HFF-Myc (cell line): ENCODE results near the gene TRIP6.

Experiments used
- DNase-seq: peaks from one replicate; pipeline ENCODE4 v3.0.0-alpha.2; 2011; ENCODE audit warnings: low read depth; ENCODE audit errors: extremely low read depth
- H3K4me3 ChIP-seq: replicated peaks from 2 replicates; pipeline ENCODE4 v1.5.1; 2011; ENCODE audit warnings: low read depth, mild to moderate bottlenecking, control low read depth, low read length
- CTCF ChIP-seq: IDR thresholded peaks from 2 replicates; pipeline ENCODE4 v1.5.1; 2012; ENCODE audit warnings: mild to moderate bottlenecking, low read depth, low read length, control low read depth; ENCODE audit errors: missing control alignments

TRIP6 gene

GRCh38 chr7:100823534-100823933, 43.7 kb upstream of the TRIP6 start:
- no peak for TF ChIP-seq CTCF
- no peak overlapping the region for H3K4me3 ChIP-seq
- no peak for DNase-seq

- TF ChIP-seq CTCF, result no peak
- peak overlapping the region; percentile 94 for H3K4me3 ChIP-seq
- no peak for DNase-seq
Measured at GRCh38 chr7:100824499-100825214, 42.5 kb upstream of the TRIP6 start.

- TF ChIP-seq CTCF, result no peak
- DNase-seq, result no peak
- H3K4me3 ChIP-seq, result peak overlapping the region; percentile 94
Measured at GRCh38 chr7:100825215-100825671, 41.9 kb upstream of the TRIP6 start.

DNA sequence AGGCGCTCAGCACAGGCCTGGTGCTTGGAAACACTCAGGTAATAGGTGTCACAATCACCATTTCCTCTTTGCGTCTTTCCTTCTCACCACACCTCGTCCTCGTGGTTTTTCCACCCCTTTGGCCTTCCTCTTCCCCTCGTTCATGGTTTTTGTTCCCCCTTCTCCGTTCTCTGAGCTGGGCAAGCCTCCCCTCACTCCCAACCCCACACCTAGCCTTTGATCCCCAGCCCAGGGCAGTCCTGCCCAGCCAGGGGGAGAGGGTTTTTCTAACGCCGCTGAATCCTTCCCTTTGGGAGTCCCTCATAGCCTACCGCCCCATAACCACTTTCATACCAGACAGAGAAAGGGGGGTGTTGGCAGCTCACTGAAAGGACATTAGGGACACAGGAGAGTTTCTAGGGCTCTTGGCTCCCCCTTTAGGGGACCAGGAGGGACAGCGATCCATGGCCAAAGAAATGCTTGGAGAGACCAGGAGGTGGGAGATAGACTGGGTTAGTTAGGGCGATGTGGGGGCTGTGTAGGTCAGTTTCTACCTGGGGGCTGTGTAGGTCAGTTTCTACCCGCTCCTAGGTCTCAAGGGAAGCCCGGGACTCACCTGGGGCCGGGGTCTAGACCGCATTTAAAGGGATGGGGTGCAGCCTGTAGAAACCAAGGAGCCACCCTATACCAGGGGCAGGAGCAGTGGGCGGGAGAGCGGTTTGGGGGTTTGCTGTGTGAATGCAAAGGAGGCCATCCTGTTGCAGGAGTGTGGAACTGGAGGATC, 41.3 kb upstream of the TRIP6 start:
- peak overlapping the region; percentile 94 for H3K4me3 ChIP-seq
- DNase-seq, result peak; percentile 38
- TF ChIP-seq CTCF, result peak; percentile 54

DNA sequence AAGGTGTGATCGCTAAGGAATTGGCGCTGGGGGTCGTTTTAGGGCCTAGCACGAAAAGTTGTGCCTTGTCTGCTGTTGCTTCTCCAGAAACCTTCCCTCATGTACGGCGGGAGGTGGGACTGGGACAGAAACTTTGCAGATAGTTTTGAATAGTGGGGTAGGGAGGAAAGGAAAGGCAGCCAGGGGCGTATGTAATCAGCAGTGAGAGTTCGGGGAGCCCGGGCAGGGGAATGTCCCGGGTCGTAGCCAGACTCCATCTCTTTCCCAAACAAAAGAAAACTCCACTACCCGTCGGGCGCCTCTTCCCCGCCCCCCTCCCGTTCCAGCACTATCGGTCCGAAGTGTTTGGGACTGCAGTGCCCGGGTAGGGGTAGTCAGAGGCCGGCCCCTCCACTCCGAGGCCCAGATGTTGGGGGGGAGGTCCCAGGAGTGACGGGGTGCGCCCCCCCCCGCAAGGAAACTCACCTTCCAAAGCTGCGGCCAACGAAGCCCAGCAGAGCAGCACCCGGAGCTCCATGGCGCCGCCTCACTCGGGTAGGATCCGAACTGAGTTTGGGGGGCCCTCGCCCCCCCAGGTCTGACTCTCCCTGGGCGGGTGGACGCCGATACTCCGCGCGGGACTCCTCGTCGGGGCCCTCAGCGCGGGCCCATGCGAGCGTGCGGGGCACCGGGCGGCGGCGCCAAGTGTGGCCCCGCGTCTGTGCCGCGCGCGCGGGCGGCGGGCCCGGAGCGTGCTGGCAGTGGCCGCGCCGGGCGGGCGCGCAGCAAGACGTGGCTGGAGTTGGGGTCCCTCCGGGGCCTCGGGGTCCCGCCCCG, 40.5 kb upstream of the TRIP6 start:
- H3K4me3 ChIP-seq, result peak overlapping the region; percentile 94
- no peak for DNase-seq
- TF ChIP-seq CTCF, result no peak

DNA sequence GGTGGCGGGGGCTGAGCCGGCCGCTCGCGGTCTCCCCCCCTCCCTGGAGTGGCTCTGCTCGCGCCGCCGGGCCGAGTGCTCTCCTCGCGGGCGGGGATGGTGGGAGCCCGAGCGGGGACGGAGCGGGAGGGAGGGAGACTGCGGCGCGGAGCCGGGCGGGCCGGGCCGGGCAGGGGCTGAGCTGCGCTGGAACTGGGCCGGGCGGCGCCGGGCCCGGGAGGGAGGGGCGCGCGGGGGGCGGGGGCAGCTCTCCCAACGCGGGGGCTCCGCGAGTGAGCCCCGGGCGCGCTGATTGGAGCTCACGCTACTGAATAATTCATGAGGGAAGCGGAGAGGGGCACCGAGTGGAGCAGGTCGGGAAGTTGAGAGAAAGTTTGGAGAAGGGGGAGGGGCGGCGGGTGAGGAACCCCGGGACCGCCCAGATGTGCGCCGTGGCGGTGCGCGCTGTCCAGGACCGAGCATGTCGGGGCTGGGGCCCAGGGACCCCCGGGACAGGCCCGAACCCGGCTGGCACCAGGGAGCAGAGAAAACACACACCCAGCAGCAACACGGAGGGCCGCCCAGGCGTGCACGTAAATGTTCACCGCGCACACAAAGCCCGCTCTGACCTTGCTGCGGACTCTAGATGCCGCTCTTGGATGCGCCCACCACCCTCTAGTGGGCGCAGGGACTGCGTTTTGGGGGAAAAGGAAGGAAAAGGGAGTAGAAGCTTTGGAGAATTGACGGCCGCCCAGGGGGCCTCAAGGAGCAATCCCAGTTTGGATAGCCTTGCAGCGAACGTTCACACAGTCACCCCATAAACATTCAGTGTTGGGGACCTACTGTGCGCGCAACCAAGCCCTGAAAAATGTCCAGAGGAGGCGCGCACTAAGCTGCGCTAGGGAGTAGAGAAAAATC, 39.6 kb upstream of the TRIP6 start, which contains the start of gene EPHB4:
EPHB4 (minus strand) TSS at position 194 of the 897 bp plus-strand sequence. CDS start 493 bp downstream, outside the sequence.
- peak; percentile 66 for TF ChIP-seq CTCF
- DNase-seq, result peak; percentile 56
- H3K4me3 ChIP-seq, result peak within 1 kb of the TSS; percentile 94
